GM23248 (cell line): ENCODE results near the gene POLA1. TPM values are rescaled to one million over a fixed set of nuclear protein-coding genes. Genes with fewer than 3 reads are reported as not detected.

Experiments
- DNase-seq: peaks from one replicate; pipeline ENCODE4 v3.0.0-alpha.2; 2015
- H2AFZ ChIP-seq: fragments of 200-600 bp; sonication (generic); 2 replicates; pipeline ENCODE4 v1.6.1; 2016; ENCODE audit warnings: antibody characterized with exemption
- H3F3A ChIP-seq: fragments of 200-600 bp; sonication (generic); 2 replicates; pipeline ENCODE4 v1.6.1; 2016; ENCODE audit warnings: mild to moderate bottlenecking, antibody characterized with exemption, mixed run types; ENCODE audit not compliant: insufficient read depth
- H3K27ac ChIP-seq: fragments of 200-600 bp; sonication (generic); 2 replicates; pipeline ENCODE4 v1.5.1; 2016; ENCODE audit warnings: mild to moderate bottlenecking
- H3K27me3 ChIP-seq: fragments of 200-600 bp; sonication (generic); replicated peaks from 2 replicates; pipeline ENCODE4 v1.6.1; 2016; ENCODE audit warnings: mild to moderate bottlenecking; ENCODE audit not compliant: insufficient read depth
- H3K36me3 ChIP-seq: fragments of 200-600 bp; sonication (generic); 2 replicates; pipeline ENCODE4 v1.6.1; 2016; ENCODE audit warnings: low read depth, mild to moderate bottlenecking
- H3K4me1 ChIP-seq: fragments of 200-600 bp; sonication (generic); 2 replicates; pipeline ENCODE4 v1.6.1; 2016; ENCODE audit warnings: mild to moderate bottlenecking; ENCODE audit not compliant: insufficient read depth
- H3K4me2 ChIP-seq: fragments of 200-600 bp; sonication (generic); one replicate; pipeline ENCODE4 v1.6.1; 2016; ENCODE audit warnings: mild to moderate bottlenecking; ENCODE audit not compliant: unreplicated experiment
- H3K4me3 ChIP-seq: fragments of 200-600 bp; sonication (generic); 2 replicates; pipeline ENCODE4 v1.5.1; 2016; ENCODE audit warnings: mild to moderate bottlenecking
- H3K79me2 ChIP-seq: fragments of 200-600 bp; sonication (generic); 2 replicates; pipeline ENCODE4 v1.6.1; 2016; ENCODE audit warnings: mild to moderate bottlenecking; ENCODE audit not compliant: insufficient read depth
- H3K9ac ChIP-seq: fragments of 200-600 bp; sonication (generic); 2 replicates; pipeline ENCODE4 v1.6.1; 2016; ENCODE audit warnings: mild to moderate bottlenecking
- H3K9me2 ChIP-seq: fragments of 200-600 bp; sonication (generic); 2 replicates; pipeline ENCODE4 v1.6.1; 2016; ENCODE audit warnings: mixed run types, mild to moderate bottlenecking, moderate library complexity; ENCODE audit not compliant: insufficient read depth
- H3K9me3 ChIP-seq: fragments of 200-600 bp; sonication (generic); one replicate; pipeline ENCODE4 v1.6.1; 2017; ENCODE audit warnings: low read depth
- H4K20me1 ChIP-seq: fragments of 200-600 bp; sonication (generic); 2 replicates; pipeline ENCODE4 v1.6.0; 2016; ENCODE audit not compliant: insufficient read depth
- EZH2 ChIP-seq: fragments of 200-600 bp; sonication (generic); IDR thresholded peaks from 2 replicates; pipeline ENCODE4 v1.6.1; 2018; ENCODE audit warnings: antibody characterized with exemption, mild to moderate bottlenecking; ENCODE audit not compliant: insufficient read depth, poor library complexity, severe bottlenecking
- EZH2phosphoT487 ChIP-seq: fragments of 200-600 bp; sonication (generic); IDR thresholded peaks from 2 replicates; pipeline ENCODE4 v1.6.1; 2018; ENCODE audit warnings: antibody characterized with exemption, moderate library complexity, mild to moderate bottlenecking, low read depth; ENCODE audit not compliant: insufficient read depth
- WGBS, 2 experiments: methylation state at CpG; one replicate each; pipeline ENCODE4 v1.1.6; 2015 to 2017; ENCODE audit warnings: low lambda C conversion rate in 2 of 2, low coverage in 1 of 2; ENCODE audit errors: missing lambda C conversion rate in 2 of 2; 5-methylcytosine and 5-hydroxymethylcytosine counted together
- in situ Hi-C: fragments of 300-500 bp; cut with MboI; formaldehyde crosslinking; loops from 2 replicates; pipeline ENCODE4 v1.15.0; 2020
- polyA plus RNA-seq: library from polyadenylated mRNA; unstranded; fragments of >200 nt; fragmentation: Nextera tagmentation; extraction: Ambion mirVana; gene quantifications from 2 replicates; pipeline ENCODE4 v1.2.1, GENCODE V29; 2016
- total RNA-seq: library from RNA; depleted of rRNA; stranded (reverse); fragments of >200 nt; shearing (Covaris generic); gene quantifications from 2 replicates; pipeline ENCODE4 v1.2.3, GENCODE V29; 2014

The POLA1 gene
- total and polyA plus RNA-seq, 2 experiments from 2014 or later, result 4.1 to 6.7 TPM

- Histone ChIP-seq H3K4me1 (no peaks in the 10 kb centered on the region), H3K4me2 (no peak overlapping the region), H3K9ac (no peak overlapping the region), H3K9me3 (no peaks in the 10 kb centered on the region), H3K9me2 (no peaks in the 10 kb centered on the region), H3K27ac (no peak overlapping the region), H4K20me1 (no peaks in the 10 kb centered on the region), H3K36me3 (no peaks in the 10 kb centered on the region), H2AFZ (no peak overlapping the region), H3K79me2 (no peaks in the 10 kb centered on the region), H3K4me3 (no peak overlapping the region), H3K27me3 (no peaks in the 10 kb centered on the region), H3F3A (no peaks in the 10 kb centered on the region)
- DNase-seq, result no peak
- no peak for TF ChIP-seq EZH2phosphoT487
- TF ChIP-seq EZH2, result no peak
- WGBS, 2 experiments, result 100% methylated on average over 2 to 3 of the region's 3 CpGs
- in situ Hi-C loops, result no loop called here
Observed at GRCh38 chrX:24983931-24984330, 290.2 kb downstream of the POLA1 start.

GRCh38 chrX:24985120-24985519 lies 291.4 kb downstream of the POLA1 start:
- TF ChIP-seq EZH2phosphoT487 (no peak), EZH2 (no peak)
- Histone ChIP-seq H3F3A (no peaks in the 10 kb centered on the region), H2AFZ (no peak overlapping the region), H3K9ac (no peak overlapping the region), H3K4me3 (no peak overlapping the region), H3K27me3 (no peaks in the 10 kb centered on the region), H3K4me2 (no peak overlapping the region), H3K9me3 (no peaks in the 10 kb centered on the region), H3K4me1 (no peaks in the 10 kb centered on the region), H3K9me2 (no peaks in the 10 kb centered on the region), H3K27ac (no peak overlapping the region), H4K20me1 (no peaks in the 10 kb centered on the region), H3K36me3 (no peaks in the 10 kb centered on the region), H3K79me2 (no peaks in the 10 kb centered on the region)
- DNase-seq, result no peak
- 94 to 100% methylated on average over 1 of the region's 1 CpG for WGBS, 2 experiments
- in situ Hi-C loops, result no loop called here

DNA sequence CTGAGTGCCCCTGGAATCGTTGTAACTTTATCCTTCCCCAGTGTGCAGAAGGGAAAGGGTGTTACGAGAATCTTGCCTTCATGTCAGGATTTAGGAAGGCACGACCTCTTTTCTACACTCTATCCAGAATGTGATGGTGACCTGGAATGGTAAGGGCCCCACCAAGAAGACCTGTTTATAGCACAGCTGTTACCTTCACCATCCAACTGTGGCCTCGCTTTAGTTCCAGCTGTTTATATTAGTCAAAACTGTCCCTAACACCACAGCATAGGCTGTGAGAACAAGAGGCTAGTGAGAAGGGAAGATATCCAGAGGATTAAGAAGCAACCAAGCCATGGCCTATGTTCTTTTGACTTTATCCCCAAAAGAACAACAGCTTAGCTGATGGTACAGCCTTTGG lies 294.0 kb downstream of the POLA1 start:
- Histone ChIP-seq H2AFZ (no peak overlapping the region), H3F3A (no peaks in the 10 kb centered on the region), H3K27me3 (no peaks in the 10 kb centered on the region), H3K27ac (no peak overlapping the region), H3K9me2 (no peaks in the 10 kb centered on the region), H3K4me3 (no peak overlapping the region), H3K9ac (no peak overlapping the region), H3K79me2 (no peaks in the 10 kb centered on the region), H3K4me2 (no peak overlapping the region), H3K4me1 (no peaks in the 10 kb centered on the region), H3K36me3 (no peaks in the 10 kb centered on the region), H4K20me1 (no peaks in the 10 kb centered on the region), H3K9me3 (no peaks in the 10 kb centered on the region)
- DNase-seq, result no peak
- WGBS, 2 experiments, result 99 to 100% methylated on average over 2 to 4 of the region's 4 CpGs
- in situ Hi-C loops, result no loop called here
- TF ChIP-seq EZH2 (no peak), EZH2phosphoT487 (no peak)

GRCh38 chrX:24988314-24988713 lies 294.6 kb downstream of the POLA1 start:
- TF ChIP-seq EZH2, result no peak
- no peak for TF ChIP-seq EZH2phosphoT487
- in situ Hi-C loops, result no loop called here
- no peak overlapping the region for H2AFZ ChIP-seq

GRCh38 chrX:24990535-24990934 lies 296.8 kb downstream of the POLA1 start:
- Histone ChIP-seq H3K27ac (no peak overlapping the region), H3K4me2 (no peak overlapping the region), H4K20me1 (no peaks in the 10 kb centered on the region), H3F3A (no peaks in the 10 kb centered on the region), H3K4me1 (no peaks in the 10 kb centered on the region), H3K27me3 (no peaks in the 10 kb centered on the region), H3K9me2 (no peaks in the 10 kb centered on the region), H2AFZ (no peak overlapping the region), H3K36me3 (no peaks in the 10 kb centered on the region), H3K9ac (no peak overlapping the region), H3K9me3 (no peaks in the 10 kb centered on the region), H3K79me2 (no peaks in the 10 kb centered on the region), H3K4me3 (no peak overlapping the region)
- in situ Hi-C loops, result no loop called here
- WGBS, 2 experiments, result 97 to 99% methylated on average over 7 to 8 of the region's 8 CpGs
- TF ChIP-seq EZH2 (no peak), EZH2phosphoT487 (no peak)
- no peak for DNase-seq

More at GRCh38 chrX:24988314-24988713, 294.6 kb downstream of the POLA1 start:
- H3K9me2 ChIP-seq, result no peaks in the 10 kb centered on the region
- no peaks in the 10 kb centered on the region for H3K79me2 ChIP-seq
- WGBS, 2 experiments, result 75 to 78% methylated on average over 4 of the region's 4 CpGs
- no peak overlapping the region for H3K9ac ChIP-seq
- no peaks in the 10 kb centered on the region for H4K20me1 ChIP-seq
- no peaks in the 10 kb centered on the region for H3F3A ChIP-seq
- no peaks in the 10 kb centered on the region for H3K27me3 ChIP-seq
- DNase-seq, result no peak
- H3K4me2 ChIP-seq, result no peak overlapping the region
- H3K4me3 ChIP-seq, result no peak overlapping the region
- H3K4me1 ChIP-seq, result no peaks in the 10 kb centered on the region
- H3K27ac ChIP-seq, result no peak overlapping the region
- no peaks in the 10 kb centered on the region for H3K9me3 ChIP-seq
- no peaks in the 10 kb centered on the region for H3K36me3 ChIP-seq
